Small intestine (tissue), 7 donors: ENCODE data around the gene ZNF300. TPM values are rescaled to one million over a fixed set of nuclear protein-coding genes. Genes with fewer than 3 reads are reported as not detected.
"Not testable (repeated sequence)": the region's sequence is repeated elsewhere in the genome, so short reads cannot be mapped to it uniquely, and the experiment has no call there.

Experiments
- DNase-seq, 2 donors: peaks; one replicate each; pipeline versions ENCODE4 v3.0.0 to v3.0.0-alpha.2; 2013
- FAIRE-seq: peaks from 2 replicates; lab custom pipeline; 2012; peaks lifted over from hg19 to GRCh38; lab: Jason Lieb, UNC
- H3K27ac ChIP-seq, 3 donors: one replicate each; pipeline ENCODE4 v1.5.1; 2013; ENCODE audit warnings: low read length in 2 of 3, mild to moderate bottlenecking in 2 of 3, control low read depth in 1 of 3, inconsistent platforms in 1 of 3, low read depth in 1 of 3, moderate library complexity in 1 of 3
- H3K27me3 ChIP-seq, 3 donors: one replicate each; pipeline ENCODE4 v1.6.1; 2013; ENCODE audit warnings: low read length in 3 of 3, inconsistent platforms in 1 of 3; ENCODE audit not compliant: control insufficient read depth in 3 of 3, insufficient read depth in 3 of 3
- H3K36me3 ChIP-seq, 3 donors: one replicate each; pipeline ENCODE4 v1.6.1; 2013; ENCODE audit warnings: low read length in 3 of 3, inconsistent platforms in 1 of 3, low read depth in 1 of 3, mild to moderate bottlenecking in 1 of 3, moderate library complexity in 1 of 3; ENCODE audit not compliant: control insufficient read depth in 3 of 3, insufficient read depth in 2 of 3
- H3K4me1 ChIP-seq, 3 donors: one replicate each; pipeline ENCODE4 v1.6.1; 2013; ENCODE audit warnings: low read length in 2 of 3, inconsistent platforms in 1 of 3, low read depth in 1 of 3, mild to moderate bottlenecking in 1 of 3, moderate library complexity in 1 of 3; ENCODE audit not compliant: control insufficient read depth in 3 of 3, insufficient read depth in 2 of 3
- H3K4me3 ChIP-seq, 3 donors: one replicate each; pipeline ENCODE4 v1.5.1; 2013; ENCODE audit warnings: low read length in 3 of 3, control low read depth in 1 of 3, inconsistent platforms in 1 of 3, low read depth in 1 of 3, mild to moderate bottlenecking in 1 of 3, moderate library complexity in 1 of 3
- H3K9me3 ChIP-seq, 2 donors: one replicate each; pipeline ENCODE4 v1.6.1; 2013; ENCODE audit warnings: low read depth in 1 of 2, low read length in 1 of 2; ENCODE audit not compliant: control insufficient read depth in 2 of 2, insufficient read depth in 1 of 2
- WGBS, 3 donors: extraction: QIAGEN DNeasy Blood & Tissue Kit; methylation state at CpG; one replicate each; pipeline ENCODE4 v1.1.7; 2013; 5-methylcytosine and 5-hydroxymethylcytosine counted together
- polyA plus RNA-seq, 4 donors: library from polyadenylated mRNA; stranded (reverse) in 3 of 4; unstranded in 1 of 4; fragments of 200-250 nt in 3 of 4; fragments of 120-200 nt in 1 of 4; gene quantifications; one replicate each; pipeline versions ENCODE4 v1.2.1 to v1.2.3, GENCODE V29; 2013
- donor health status: healthy with polysubstance abuse.
- donor health status: control.
- donor health status: control.
- donor health status: Bipolar disorder and iron deficiency.
- donor health status: healthy.

ZNF300 gene
- polyA plus RNA-seq, 4 donors, result 0.54 to 11.3 (median 3.3) TPM

DNA sequence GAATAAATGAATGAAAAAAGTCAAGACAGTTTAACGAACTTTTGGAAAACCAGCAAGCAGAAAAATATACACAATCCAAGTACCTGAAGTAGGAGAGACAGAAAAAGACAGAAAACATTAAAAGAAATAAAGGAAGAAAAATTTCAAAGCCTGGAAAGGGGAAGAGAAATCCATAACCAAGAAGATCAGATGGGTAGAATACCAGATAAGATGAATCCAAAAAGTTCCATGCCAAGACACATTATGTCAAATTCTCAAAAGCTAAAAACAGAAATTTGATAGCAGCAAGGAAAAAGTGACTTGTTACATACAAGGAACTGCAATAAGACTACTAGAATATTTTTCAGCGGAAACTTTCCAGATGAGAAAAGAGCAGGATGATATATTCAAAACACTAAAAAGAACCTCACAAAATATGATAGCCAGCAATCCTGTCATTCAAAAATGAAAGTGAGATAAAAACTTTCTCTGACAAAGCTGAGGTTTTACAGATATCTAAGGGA is 7.6 kb upstream of the ZNF300 start:
- WGBS, 3 donors, result 65 to 80% (median 73%) methylated on average over 2 of the region's 2 CpGs
- no peaks in the 10 kb centered on the region for H3K27me3 ChIP-seq
- no peak for DNase-seq
- FAIRE-seq, result no peak
- H3K4me3 ChIP-seq, result no peak overlapping the region
- peaks cover 0 to 42% of the 10 kb centered on the region in 2 donors for H3K9me3 ChIP-seq
- H3K4me1 ChIP-seq, result no peaks in the 10 kb centered on the region
- H3K36me3 ChIP-seq, result no peaks in the 10 kb centered on the region
- H3K27ac ChIP-seq, result no peak overlapping the region

DNA sequence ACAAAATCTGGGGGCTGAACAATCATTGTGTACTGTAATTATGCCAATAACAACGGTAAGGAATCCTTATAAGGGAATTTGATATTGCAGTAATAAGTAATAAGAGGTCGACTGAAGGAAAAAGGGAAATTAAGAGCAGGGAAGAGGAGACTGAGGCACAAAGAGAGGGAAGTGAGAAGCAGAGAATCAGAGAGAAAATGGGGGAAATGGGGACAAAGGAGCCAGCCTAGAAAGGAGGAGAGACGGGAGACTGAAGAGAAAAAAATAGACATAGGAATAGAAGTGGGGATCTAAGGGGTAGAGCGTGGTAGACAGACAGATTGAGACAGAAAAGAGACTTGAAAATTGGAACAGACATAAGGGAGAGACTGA is 518 bp upstream of the ZNF300 start:
- Histone ChIP-seq H3K4me3 (peak overlapping the region in 2 of 3 donors; percentile 61 to 71), H3K9me3 (peaks cover 2 to 28% of the 10 kb centered on the region in 2 donors), H3K36me3 (no peaks in the 10 kb centered on the region), H3K4me1 (no peaks in the 10 kb centered on the region), H3K27me3 (no peaks in the 10 kb centered on the region), H3K27ac (peak overlapping the region in 1 of 3 donors; percentile 78)
- DNase-seq (no peak), FAIRE-seq (no peak)
- 27 to 34% (median 29%) methylated on average over 4 of the region's 4 CpGs for WGBS, 3 donors

DNA sequence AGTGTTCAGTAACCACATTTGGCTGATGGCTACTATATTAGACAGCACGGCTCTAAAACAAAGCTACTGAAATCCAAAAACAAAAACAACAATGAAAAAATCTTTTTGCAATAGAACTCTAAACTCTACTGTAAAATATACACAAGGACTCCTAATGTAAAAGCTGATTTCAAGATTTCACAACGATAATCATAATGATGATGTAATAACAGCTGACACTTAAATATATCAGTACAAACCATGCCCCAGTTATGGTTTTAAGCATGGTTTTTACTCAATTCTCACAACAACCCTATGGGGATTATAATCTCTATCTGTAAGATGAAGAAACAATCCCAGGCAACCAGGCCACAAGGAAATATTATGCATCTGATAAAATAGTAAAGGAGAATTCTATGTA is 3.3 kb downstream of the ZNF300 start:
- no peaks in the 10 kb centered on the region for H3K4me1 ChIP-seq
- 91 to 96% (median 94%) methylated on average over 2 of the region's 2 CpGs for WGBS, 3 donors
- no peak overlapping the region for H3K4me3 ChIP-seq
- peaks cover 0 to 8% (median 3%) of the 10 kb centered on the region in 3 donors for H3K36me3 ChIP-seq
- no peak overlapping the region for H3K27ac ChIP-seq
- peaks cover 3 to 27% of the 10 kb centered on the region in 2 donors for H3K9me3 ChIP-seq
- no peak for DNase-seq
- FAIRE-seq, result no peak
- H3K27me3 ChIP-seq, result no peaks in the 10 kb centered on the region

DNA sequence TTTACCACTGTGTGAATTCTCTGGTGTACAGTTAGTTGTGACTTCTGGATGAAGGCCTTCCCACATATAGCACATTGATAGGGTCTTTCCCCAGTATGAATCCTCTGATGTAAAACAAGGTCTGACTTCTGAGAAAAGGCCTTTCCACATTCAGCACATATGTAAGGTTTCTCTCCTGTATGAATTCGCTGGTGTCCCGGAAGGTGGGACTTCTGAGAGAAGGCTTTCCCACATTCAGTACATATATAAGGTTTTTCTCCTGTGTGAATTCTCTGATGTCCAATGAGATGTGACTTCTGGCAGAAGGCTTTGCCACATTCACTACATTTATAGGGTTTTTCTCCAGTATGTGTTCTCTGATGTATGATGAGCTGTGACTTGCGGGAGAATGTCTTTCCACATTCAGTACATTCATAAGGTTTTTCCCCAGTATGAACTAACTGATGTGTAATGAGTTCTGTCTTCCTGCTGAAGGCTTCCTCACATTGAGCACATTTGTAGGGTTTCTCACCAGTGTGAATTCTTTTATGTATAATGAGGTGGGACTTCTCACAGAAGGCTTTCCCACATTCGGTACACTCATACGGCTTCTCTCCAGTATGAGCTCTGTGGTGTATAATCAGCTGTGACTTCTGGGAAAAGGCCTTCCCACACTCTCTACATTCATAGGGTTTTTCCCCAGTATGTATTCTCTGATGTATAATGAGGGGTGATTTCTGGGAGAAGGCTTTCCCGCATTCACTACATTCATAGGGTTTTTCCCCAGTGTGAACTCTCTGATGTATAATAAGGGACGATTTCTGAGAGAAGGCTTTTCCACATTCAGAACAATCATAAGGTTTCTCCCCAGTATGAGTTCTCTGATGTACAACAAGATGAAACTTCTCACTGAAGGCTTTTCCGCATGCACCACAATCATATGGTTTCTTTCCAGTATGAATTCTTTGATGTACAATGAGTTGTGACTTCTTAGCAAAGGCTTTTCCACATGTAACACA is 9.1 kb downstream of the ZNF300 start:
- DNase-seq, result no peak
- no peak for FAIRE-seq
- H3K36me3 ChIP-seq, result peaks cover 0 to 8% (median 3%) of the 10 kb centered on the region in 3 donors

DNA sequence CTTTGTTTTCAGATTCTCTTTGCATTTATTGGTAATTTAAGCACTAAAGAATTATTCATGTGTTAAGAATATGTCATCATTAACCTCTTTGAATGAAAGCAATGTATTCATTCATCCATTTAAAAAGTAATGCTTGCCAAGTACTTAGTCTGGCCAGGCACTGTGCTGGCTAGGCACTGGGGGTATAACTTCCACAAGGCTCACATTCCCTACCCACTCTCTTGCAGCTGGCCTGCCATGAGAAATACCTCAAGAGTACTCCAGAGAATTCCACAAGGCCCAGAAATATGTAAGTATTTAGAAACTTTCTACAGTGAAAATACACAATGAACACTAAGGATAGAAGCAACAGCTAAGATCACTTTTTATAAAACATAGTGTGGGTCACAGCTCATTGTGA is 25.4 kb downstream of the ZNF300 start:
- H3K36me3 ChIP-seq, result no peaks in the 10 kb centered on the region
- H3K4me1 ChIP-seq, result no peaks in the 10 kb centered on the region
- no peak overlapping the region for H3K4me3 ChIP-seq
- FAIRE-seq (no peak), DNase-seq (no peak)
- no peaks in the 10 kb centered on the region for H3K27me3 ChIP-seq
- no peak overlapping the region for H3K27ac ChIP-seq
- peaks cover 0 to 23% of the 10 kb centered on the region in 2 donors for H3K9me3 ChIP-seq

More for the DNA sequence above, 9.1 kb downstream of the ZNF300 start:
- H3K4me3 ChIP-seq, result no peak overlapping the region
- H3K9me3 ChIP-seq, result peaks cover 5 to 40% of the 10 kb centered on the region in 2 donors
- 96 to 98% (median 97%) methylated on average over 8 of the region's 8 CpGs for WGBS, 3 donors
- no peaks in the 10 kb centered on the region for H3K4me1 ChIP-seq
- no peaks in the 10 kb centered on the region for H3K27me3 ChIP-seq
- H3K27ac ChIP-seq, result no peak overlapping the region

DNA sequence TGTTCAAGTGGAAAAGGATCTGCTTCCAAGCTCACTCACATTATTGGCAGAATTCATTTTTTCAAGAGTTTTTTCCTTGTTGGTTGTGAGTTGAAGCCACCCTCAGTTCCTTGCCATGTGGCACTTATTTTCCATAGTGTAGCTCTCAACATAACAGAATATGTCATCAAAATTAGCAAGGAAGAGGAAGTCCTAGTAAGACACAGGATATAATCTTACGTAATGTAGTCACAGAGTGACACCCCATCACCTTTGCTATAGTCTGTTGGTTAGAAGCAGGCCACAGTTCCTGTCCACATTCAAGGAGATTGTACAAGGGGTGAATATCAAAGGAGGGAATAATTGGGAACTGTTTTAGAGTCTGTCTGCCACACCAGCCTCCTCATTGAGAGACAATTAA is 42.7 kb downstream of the ZNF300 start:
- no peak for DNase-seq
- Histone ChIP-seq H3K4me1 (no peaks in the 10 kb centered on the region), H3K27ac (no peak overlapping the region), H3K27me3 (no peaks in the 10 kb centered on the region), H3K9me3 (peaks cover 0 to 4% of the 10 kb centered on the region in 2 donors), H3K36me3 (no peaks in the 10 kb centered on the region), H3K4me3 (no peak overlapping the region)
- FAIRE-seq, result no peak
- 71 to 90% (median 82%) methylated on average over 1 of the region's 1 CpG for WGBS, 3 donors

DNA sequence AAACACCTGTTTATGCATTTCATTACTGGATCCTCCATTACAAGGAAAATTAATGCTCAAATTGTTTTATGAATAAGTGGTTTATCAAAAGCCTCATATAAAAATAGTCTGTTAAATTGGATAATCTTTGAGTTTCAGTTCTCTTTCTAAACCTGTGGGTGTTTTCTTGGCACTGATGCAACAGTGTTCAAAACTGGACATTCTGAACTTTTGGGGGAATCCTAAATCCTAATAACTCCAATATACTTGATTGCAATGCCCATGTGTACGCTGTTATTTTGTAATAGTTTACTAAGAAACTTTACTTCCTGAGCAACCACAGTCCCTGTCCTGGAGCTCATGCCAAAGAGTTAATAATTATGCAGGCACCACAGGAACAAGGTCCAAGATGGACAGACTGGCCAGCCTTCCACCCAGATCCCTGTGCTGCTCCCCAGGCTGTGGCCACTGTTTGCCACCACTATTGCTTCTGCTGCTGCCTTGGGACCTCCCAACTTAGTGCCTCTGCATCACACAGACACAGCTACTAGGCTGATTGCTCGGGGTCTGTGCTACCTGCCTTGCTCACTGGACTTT is 44.4 kb downstream of the ZNF300 start:
- Histone ChIP-seq H3K36me3 (no peaks in the 10 kb centered on the region), H3K4me3 (no peak overlapping the region), H3K27ac (no peak overlapping the region), H3K4me1 (no peaks in the 10 kb centered on the region), H3K9me3 (peaks cover 0 to 4% of the 10 kb centered on the region in 2 donors), H3K27me3 (no peaks in the 10 kb centered on the region)
- DNase-seq (no peak), FAIRE-seq (no peak)
- 44 to 68% (median 58%) methylated on average over 2 of the region's 2 CpGs for WGBS, 3 donors

DNA sequence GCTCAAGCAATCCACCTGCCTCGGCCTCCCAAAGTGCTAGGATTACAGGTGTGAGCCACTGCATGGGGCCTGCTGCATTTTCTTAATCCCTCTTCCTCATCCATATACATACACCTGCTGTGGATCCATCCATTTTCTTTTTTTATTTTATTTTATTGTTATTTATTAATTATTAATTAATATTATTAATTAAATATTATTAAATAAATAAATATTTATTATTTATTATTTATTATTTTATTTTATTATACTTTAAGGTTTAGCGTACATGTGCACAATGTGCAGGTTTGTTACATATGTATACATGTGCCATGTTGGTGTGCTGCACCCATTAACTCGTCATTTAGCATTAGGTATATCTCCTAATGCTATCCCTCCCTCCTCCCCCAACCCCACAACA is 48.1 kb downstream of the ZNF300 start:
- H3K36me3 ChIP-seq, H3K4me3 ChIP-seq, DNase-seq, FAIRE-seq, H3K27me3 ChIP-seq, H3K27ac ChIP-seq, H3K4me1 ChIP-seq, H3K9me3 ChIP-seq: not testable (repeated sequence)
- 72 to 84% (median 78%) methylated on average over 3 of the region's 3 CpGs for WGBS, 3 donors
